ENCODE measurements around the gene CSF1. TPM values are rescaled to one million over a fixed set of nuclear protein-coding genes. Genes with fewer than 3 reads are reported as not detected.

The CSF1 gene
- total RNA-seq, 1 donor from 2014 or later, result 4.2 TPM

DNA sequence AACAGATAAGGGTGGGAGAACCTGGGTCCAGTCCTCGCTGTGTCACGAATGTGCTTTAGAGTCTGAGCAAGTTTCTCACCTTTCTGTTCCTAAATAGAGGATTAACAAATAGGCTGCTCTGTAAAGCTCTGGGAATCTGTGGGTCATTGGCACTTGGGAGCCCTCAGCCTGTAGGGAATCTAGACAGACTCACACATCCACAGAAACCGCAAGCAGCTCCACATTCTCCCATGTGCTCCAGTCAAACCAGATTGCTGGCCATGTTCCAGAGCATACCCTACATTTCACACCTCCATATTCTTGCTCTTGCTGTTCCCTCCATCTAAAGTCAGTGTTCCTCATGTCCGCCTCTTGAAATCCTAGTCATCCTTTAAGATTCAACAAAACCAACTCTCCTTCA lies 66.1 kb downstream of the CSF1 start:
- DNase-seq (ENCODE audit: low read depth in 2 of 2), result no peak

DNA sequence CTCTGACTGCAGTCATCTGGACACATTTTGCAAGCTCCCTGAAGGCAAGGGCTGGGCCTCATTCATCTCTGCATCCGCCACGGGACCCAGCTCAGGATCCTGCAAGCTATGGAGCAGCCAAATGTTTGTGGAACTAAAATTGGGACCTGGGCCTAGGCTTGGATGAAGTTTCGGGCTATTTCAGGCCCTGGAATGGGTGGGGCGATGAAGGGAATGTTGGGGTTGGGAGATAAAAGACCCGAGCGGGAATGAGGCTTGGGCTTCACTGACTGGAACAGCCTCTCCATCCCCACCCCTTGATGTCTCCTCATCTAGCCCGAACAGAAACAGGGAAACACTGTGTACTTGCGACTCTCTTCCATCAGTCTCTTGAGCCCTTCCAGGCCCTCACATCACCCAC lies 66.6 kb downstream of the CSF1 start:
- no peak for DNase-seq (ENCODE audit: low read depth in 2 of 2)

DNA sequence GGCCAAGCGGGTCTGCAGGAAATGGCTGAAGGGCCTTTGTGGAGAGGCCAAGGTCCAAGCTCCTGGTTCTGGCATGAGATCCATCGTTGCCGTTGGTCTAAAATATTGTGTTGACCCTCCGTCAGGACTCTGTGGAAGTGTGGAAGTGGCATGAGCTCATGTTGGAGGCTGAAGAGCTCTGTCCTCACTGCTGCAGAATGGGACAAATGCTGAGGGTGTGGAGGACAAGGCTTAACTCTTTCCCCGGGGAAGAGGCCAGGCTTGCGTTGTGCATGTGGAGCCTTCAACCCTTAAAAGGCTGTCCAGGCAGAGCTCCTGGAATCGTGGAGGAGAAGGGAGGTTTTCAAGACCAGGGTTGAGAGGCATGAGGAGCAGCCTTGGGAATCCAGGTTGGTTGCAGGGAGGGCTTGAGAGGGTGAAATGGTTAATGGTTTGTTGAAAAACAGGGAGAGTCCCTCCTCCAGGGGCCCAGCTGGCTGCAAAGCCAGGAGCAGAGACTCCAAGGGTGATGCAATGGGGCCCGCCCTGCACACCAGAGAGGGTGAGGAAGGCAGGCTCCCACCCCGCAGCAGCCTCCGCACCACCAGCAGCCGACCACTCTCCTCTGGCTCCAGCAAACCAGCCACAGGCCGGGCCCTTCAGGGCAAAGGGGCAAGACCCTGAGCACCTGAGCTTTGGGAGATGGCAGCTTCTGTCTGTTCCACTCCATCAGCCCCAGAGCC lies 67.2 kb downstream of the CSF1 start:
- DNase-seq (ENCODE audit: low read depth in 2 of 2), result no peak

DNA sequence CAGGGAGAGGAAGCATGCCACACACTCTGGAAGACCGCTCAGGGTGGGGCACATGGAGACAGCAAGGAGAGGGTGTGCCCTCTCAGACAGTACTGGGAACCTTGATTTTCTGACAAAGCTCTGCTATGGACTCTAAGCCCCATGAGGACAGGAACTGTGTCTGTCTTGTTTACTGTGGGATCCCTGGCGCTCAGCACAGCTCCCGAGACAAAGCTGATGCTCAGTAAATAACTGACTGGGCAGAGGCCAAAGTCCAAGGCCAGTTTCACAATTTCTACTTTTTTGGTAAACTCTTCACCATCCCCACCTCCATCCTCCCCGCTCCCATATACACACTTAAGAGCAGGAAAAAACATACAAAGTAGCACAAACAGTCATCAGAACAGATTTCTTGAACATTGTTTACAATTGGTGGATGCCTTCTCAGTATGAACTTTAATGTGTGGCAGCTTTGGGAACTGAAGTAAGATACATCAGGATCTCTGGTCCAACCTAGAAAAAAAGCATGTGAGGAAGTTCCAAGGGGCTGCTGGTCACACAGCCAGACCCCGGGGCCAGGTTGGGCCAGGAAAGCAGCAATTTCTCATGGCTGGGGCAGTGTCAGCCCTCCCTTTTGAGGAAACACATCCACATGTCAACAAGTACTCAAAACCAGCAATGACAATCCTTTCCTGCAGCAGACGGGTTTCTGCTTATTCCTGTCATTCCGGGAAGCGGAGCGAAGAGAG lies 68.3 kb downstream of the CSF1 start:
- DNase-seq (ENCODE audit: low read depth in 2 of 2), result peak; percentile 49 to 71

DNA sequence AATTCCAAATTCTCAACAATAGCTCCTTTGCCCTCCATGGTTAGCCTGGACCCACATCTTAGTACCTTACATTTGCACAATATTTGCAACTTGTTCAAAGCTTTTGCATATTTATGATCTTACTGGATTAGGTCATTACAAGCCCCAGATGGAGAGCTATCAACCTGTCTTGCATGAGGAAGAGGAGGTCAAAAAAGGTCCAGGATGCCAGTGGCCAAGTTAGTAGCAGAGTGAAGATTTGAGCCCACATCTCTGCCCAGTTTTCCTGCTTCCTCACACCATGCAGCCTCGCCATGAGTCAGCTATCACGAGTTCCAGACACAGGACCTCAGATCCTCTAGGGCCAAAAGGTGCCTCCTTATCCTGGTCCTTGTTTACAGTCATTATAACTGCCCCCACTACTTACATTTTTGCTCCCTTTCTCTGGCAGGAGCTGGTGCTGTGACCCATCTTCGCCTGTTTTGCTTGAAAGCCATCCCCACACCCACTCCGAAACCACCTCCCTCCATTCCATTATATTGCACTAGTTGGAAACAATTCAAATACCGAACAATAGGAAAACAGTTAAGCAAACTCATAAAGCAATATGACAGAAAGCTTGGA lies 68.9 kb downstream of the CSF1 start:
- DNase-seq (ENCODE audit: low read depth in 2 of 2), result peak; percentile 79 to 88

Other genes with a start within 250 kb of the CSF1 start
- gene GSTM2, start 242.8 kb upstream of the CSF1 start, total RNA-seq, result 0.87 and 1.4 TPM in 2 replicates
- not detected in 2 replicates for gene GSTM1, start 223.0 kb upstream of the CSF1 start, total RNA-seq
- gene GSTM5, start 198.6 kb upstream of the CSF1 start, total RNA-seq, result under 0.01 TPM in 1 of 2 replicates, not detected in the other
- 36.3 and 42.9 TPM in 2 replicates for gene GSTM3, start 169.8 kb upstream of the CSF1 start, total RNA-seq
- gene EPS8L3, start 146.9 kb upstream of the CSF1 start, total RNA-seq, result not detected in 2 replicates
- gene AHCYL1, start 73.9 kb downstream of the CSF1 start, total RNA-seq, result 32.7 and 36.1 TPM in 2 replicates
- 26.8 and 41.5 TPM in 2 replicates for gene STRIP1, start 123.8 kb downstream of the CSF1 start, total RNA-seq
- gene ALX3, start 159.8 kb downstream of the CSF1 start, total RNA-seq, result not detected in 2 replicates
- gene UBL4B, start 201.6 kb downstream of the CSF1 start, total RNA-seq, result not detected in 2 replicates
- gene SLC6A17, start 239.6 kb downstream of the CSF1 start, total RNA-seq, result 0.40 and 1.1 TPM in 2 replicates